GM19395 (cell line): ENCODE data around the gene KCNH6.

Experiments
- ATAC-seq: cut with Tn5 transposase; IDR thresholded peaks from one replicate; pipeline ENCODE4 v1.9.1; 2021; ENCODE audit warnings: mild to moderate bottlenecking, moderate library complexity; ENCODE audit not compliant: unreplicated experiment

KCNH6 gene, protein sequence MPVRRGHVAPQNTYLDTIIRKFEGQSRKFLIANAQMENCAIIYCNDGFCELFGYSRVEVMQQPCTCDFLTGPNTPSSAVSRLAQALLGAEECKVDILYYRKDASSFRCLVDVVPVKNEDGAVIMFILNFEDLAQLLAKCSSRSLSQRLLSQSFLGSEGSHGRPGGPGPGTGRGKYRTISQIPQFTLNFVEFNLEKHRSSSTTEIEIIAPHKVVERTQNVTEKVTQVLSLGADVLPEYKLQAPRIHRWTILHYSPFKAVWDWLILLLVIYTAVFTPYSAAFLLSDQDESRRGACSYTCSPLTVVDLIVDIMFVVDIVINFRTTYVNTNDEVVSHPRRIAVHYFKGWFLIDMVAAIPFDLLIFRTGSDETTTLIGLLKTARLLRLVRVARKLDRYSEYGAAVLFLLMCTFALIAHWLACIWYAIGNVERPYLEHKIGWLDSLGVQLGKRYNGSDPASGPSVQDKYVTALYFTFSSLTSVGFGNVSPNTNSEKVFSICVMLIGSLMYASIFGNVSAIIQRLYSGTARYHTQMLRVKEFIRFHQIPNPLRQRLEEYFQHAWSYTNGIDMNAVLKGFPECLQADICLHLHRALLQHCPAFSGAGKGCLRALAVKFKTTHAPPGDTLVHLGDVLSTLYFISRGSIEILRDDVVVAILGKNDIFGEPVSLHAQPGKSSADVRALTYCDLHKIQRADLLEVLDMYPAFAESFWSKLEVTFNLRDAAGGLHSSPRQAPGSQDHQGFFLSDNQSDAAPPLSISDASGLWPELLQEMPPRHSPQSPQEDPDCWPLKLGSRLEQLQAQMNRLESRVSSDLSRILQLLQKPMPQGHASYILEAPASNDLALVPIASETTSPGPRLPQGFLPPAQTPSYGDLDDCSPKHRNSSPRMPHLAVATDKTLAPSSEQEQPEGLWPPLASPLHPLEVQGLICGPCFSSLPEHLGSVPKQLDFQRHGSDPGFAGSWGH

DNA sequence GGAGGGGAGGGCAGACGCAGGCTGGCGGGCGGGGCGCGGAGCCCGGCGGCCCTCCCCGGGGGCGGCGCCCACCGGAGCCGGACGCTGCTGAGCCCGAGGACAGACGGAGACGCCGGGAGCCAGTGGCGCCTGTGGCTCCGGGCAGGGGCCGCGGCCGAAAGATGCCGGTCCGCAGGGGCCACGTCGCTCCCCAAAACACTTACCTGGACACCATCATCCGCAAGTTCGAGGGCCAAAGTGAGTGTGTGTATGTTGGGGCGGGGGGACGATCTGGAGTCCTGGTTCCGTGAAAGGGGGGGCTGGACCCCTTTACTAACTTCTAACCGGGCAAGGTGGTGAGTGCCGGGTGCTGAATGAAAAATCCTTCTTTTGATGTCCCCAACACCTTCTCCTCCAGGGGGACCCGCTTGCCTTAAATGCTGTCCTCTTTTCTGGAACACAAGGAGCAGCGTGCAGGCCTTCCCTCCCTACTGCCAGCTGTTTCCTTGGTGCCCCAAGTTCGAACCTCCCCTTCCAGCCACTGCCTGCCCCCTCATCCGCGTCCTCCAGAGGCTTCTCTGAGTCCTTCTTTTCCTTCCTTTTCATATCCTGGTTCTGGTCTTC is at the start of gene KCNH6:
KCNH6 (plus strand) TSS at position 106 of the 603 bp plus-strand sequence; CDS start at position 162, 56 bp downstream.
- ATAC-seq = no peak

DNA sequence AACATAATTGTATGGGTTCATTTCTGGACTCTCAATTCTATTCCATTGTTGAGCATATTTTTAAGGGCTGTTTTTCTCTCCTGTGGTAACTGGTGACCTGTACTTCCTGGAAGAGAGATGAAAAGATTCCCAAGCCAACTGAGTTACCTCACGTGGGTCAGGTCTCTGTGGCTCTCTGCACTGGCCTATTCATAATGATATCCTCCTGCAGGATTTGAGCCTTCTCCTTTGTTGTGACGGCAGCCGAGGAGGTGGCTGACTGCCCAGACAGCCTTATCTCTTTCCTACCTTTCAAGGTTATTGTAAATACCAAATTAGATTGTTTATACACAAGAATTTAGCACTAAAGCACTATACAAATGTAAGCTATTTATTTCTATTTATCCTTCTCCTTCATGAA is 49.0 kb upstream of the KCNH6 start:
- ATAC-seq = no peak

- ATAC-seq = no peak
Measured at GRCh38 chr17:63474586-63475460, 48.3 kb upstream of the KCNH6 start.

GRCh38 chr17:63475491-63476412 is 47.4 kb upstream of the KCNH6 start:
- ATAC-seq = no peak

- no peak for ATAC-seq
Measured at GRCh38 chr17:63476459-63476853, 46.7 kb upstream of the KCNH6 start.

DNA sequence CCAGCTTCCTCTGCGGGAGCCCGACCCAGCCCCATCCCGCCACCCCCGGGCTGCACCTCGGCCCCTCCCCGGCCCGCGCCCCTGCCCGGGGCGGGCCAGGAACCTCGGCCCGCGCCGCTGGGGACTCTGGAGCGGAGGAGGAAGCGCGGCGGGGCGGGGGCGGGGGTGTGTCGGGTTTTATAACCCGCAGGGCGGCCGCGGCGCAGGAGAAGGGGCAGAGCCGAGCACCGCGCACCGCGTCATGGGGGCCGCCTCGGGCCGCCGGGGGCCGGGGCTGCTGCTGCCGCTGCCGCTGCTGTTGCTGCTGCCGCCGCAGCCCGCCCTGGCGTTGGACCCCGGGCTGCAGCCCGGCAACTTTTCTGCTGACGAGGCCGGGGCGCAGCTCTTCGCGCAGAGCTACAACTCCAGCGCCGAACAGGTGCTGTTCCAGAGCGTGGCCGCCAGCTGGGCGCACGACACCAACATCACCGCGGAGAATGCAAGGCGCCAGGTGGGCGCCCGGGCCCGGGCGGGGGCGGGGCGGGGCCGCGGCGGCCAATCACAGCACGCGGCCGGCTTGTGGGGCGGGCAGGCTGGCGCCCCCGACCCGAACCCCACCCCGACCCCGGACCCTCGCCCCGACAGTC is 46.2 kb upstream of the KCNH6 start, which contains the start of gene ACE:
ACE (plus strand) TSS at position 208 of the 626 bp plus-strand sequence; CDS start at position 242, 34 bp downstream.
- ATAC-seq = peak; percentile 51

DNA sequence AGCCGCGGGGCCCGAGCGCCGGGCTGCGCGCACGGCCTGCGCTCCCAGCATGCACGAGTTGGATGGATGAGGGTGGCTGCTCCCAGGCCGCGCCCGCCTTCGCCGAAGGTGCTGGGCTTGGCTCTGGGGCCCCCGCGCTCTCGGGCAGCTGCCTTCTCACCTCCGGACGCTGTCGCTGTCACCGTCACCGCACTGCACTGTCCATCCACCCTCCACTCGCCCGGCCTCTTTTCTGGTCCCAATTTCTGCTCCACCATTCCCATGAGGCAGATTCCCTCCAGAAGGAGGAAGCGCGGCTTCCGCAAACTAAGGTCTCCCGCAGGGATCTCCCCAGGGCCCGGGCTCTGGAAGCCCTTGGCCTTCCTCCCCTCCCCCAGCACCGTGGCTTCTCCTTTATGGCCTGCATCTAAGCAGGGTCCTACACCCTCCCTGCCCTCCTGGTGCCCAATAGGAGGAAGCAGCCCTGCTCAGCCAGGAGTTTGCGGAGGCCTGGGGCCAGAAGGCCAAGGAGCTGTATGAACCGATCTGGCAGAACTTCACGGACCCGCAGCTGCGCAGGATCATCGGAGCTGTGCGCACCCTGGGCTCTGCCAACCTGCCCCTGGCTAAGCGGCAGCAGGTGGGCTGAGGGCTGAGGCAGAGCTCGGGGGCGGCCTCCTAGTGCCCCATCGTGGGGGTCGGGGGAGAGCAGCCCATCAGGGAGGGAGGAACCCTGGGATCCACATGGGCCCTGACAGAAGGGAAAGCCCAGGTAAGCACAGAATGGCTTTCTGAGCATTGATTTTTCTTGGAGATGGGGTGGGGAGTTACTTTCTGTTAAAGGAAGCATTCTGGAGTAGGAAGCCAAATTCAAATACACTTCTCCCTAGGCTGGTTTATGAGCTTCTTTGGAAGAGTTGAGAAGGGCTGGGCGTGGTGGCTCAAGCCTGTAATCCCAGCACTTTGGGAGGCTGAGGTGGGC is 45.4 kb upstream of the KCNH6 start:
- ATAC-seq = peak; percentile 29

DNA sequence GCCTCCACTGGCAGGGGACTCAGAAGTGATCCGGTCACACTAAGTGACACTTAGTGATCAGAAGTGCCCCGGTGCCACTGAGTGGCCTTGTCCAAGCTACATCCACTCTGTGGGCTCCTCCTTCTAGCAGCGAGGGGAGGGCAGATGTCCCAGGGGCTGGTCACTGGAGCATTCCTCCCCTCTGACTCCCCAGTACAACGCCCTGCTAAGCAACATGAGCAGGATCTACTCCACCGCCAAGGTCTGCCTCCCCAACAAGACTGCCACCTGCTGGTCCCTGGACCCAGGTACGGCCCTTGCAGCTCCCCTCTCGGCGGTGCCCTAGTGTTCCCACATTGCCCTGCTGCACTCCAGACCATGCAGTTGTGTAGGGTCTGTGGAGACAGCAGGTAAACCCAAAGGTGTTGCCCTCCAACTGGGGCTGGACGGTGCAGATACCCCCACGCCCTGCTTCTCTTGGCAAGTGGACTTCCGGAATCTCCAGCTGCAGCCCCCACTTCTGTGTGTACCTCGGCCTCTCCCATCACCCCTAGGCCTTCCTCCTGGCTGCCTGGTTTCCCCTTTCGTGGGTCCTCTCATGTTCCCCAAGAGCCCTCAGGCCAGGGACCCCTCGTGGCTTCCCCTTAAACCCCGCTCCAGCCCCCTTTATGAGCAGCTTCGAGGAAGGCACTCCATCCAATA is 44.2 kb upstream of the KCNH6 start:
- peak; percentile 67 for ATAC-seq

GRCh38 chr17:63479495-63480184 is 43.5 kb upstream of the KCNH6 start:
- no peak for ATAC-seq

- ATAC-seq = no peak
Measured at GRCh38 chr17:63480192-63480784, 42.9 kb upstream of the KCNH6 start.

DNA sequence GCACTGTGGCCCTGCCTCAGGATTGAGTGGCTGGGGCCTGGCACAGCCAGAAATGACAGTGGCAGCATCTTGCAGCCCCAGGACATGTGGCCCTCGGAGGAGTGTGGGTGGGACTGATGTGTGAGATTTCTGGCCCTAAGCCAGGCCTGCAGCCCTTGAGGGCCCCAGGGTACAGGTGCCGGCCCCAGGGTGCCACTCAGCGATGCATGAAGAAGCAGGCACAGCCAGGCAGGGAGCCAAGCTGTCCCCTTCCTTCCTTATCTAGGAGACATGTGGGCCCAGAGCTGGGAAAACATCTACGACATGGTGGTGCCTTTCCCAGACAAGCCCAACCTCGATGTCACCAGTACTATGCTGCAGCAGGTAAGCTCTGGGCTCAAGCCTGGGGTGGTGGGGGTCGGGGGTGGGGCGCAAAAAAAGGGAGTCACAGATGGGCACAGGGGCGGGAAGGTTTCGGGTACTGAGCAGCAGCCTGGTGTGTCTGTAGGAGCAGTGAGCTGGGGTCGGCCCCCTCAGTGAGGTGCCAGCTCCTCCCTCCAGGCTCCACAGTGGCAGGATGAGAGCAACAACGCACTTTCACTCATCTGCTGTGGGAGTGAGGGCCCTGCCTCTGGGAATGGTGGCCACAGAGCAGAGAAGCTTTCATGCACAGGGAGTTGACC is 42.2 kb upstream of the KCNH6 start:
- no peak for ATAC-seq

GRCh38 chr17:63481488-63481870 is 41.7 kb upstream of the KCNH6 start:
- ATAC-seq = no peak

DNA sequence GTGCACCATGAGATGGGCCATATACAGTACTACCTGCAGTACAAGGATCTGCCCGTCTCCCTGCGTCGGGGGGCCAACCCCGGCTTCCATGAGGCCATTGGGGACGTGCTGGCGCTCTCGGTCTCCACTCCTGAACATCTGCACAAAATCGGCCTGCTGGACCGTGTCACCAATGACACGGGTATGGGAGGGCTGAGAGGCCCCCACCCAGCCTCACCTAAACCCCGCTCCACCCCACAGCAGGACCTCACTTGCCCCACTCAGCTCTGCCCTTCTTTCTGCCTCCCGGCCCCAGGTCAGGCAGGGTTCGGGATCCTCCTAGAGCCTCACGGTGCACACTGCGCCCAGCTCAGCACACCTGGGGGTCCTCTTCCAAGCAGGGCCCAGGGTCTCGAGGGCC is 40.6 kb upstream of the KCNH6 start:
- ATAC-seq = no peak

DNA sequence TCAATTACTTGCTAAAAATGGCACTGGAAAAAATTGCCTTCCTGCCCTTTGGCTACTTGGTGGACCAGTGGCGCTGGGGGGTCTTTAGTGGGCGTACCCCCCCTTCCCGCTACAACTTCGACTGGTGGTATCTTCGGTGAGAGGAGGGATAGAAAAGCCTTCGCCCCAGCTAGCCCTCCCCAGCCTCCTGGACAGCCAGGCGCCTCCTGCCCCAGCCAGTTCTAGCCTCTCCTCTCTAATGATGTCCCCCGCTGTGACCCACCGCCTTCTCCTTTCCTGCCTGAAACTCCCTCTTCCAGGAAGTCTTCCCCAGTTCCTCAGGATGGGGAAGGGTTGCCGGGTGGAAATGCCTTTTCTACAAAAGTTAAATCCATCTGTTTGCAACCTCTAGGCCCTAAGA is 40.1 kb upstream of the KCNH6 start:
- ATAC-seq = no peak
